OCI-LY1 (cell line): ENCODE data around the gene LRRFIP1.

ENCODE experiments used
- H2AFZ ChIP-seq: fragments of 200-600 bp; sonication (generic), shearing (Covaris generic); 2 replicates; pipeline ENCODE4 v1.6.0; 2014; ENCODE audit warnings: antibody characterized with exemption, mild to moderate bottlenecking, low read length
- H3F3A ChIP-seq: fragments of 200-600 bp; sonication (generic), shearing (Covaris generic); 2 replicates; pipeline ENCODE4 v1.6.0; 2014; ENCODE audit warnings: mild to moderate bottlenecking, antibody characterized with exemption, low read length, moderate library complexity; ENCODE audit not compliant: insufficient read depth
- H3K27ac ChIP-seq: fragments of 200-600 bp; sonication (generic); 2 replicates; pipeline ENCODE4 v1.5.1; 2014; ENCODE audit warnings: low read length, mixed run types, mild to moderate bottlenecking, low read depth; ENCODE audit not compliant: poor library complexity, severe bottlenecking
- H3K27me3 ChIP-seq: fragments of 200-600 bp; sonication (generic); 2 replicates; pipeline ENCODE4 v1.6.0; 2014; ENCODE audit warnings: antibody characterized with exemption, mild to moderate bottlenecking, low read length, moderate library complexity; ENCODE audit not compliant: insufficient read depth
- H3K36me3 ChIP-seq: fragments of 200-600 bp; sonication (generic); 2 replicates; pipeline ENCODE4 v1.6.1; 2014; ENCODE audit warnings: mild to moderate bottlenecking, antibody characterized with exemption, low read length, moderate library complexity, mixed read lengths; ENCODE audit not compliant: insufficient read depth
- H3K4me1 ChIP-seq: fragments of 200-600 bp; sonication (generic); 2 replicates; pipeline ENCODE4 v1.5.1; 2014; ENCODE audit warnings: mild to moderate bottlenecking, low read length, moderate library complexity; ENCODE audit not compliant: insufficient read depth, severe bottlenecking
- H3K4me2 ChIP-seq: fragments of 200-600 bp; sonication (generic), shearing (Covaris generic); 2 replicates; pipeline ENCODE4 v1.6.1; 2014; ENCODE audit warnings: low read length
- H3K4me3 ChIP-seq: fragments of 200-600 bp; sonication (generic); 2 replicates; pipeline ENCODE4 v1.5.1; 2014; ENCODE audit warnings: low read length, low read depth, mild to moderate bottlenecking, mixed read lengths; ENCODE audit not compliant: poor library complexity, severe bottlenecking
- H3K79me2 ChIP-seq: fragments of 200-600 bp; shearing (Covaris generic); 2 replicates; pipeline ENCODE4 v1.6.1; 2016; ENCODE audit warnings: mixed run types, low read length, mixed read lengths; ENCODE audit not compliant: insufficient read depth
- H3K9ac ChIP-seq: fragments of 200-600 bp; sonication (generic), shearing (Covaris generic); 2 replicates; pipeline ENCODE4 v1.6.1; 2014; ENCODE audit warnings: mild to moderate bottlenecking, low read length, mixed read lengths
- H3K9me2 ChIP-seq: fragments of 200-600 bp; sonication (generic), shearing (Covaris generic); 2 replicates; pipeline ENCODE4 v1.6.1; 2014; ENCODE audit warnings: low read depth, mild to moderate bottlenecking, low read length, mixed read lengths
- H3K9me3 ChIP-seq: fragments of 200-600 bp; shearing (Covaris generic); 2 replicates; pipeline ENCODE4 v1.6.1; 2014; ENCODE audit warnings: low read length, mixed read lengths
- H4K20me1 ChIP-seq: fragments of 200-600 bp; sonication (generic), shearing (Covaris generic); 2 replicates; pipeline ENCODE4 v1.6.0; 2016; ENCODE audit warnings: mild to moderate bottlenecking, low read length; ENCODE audit not compliant: insufficient read depth
- EZH2 ChIP-seq: fragments of 200-600 bp; sonication (generic), shearing (Covaris generic); IDR thresholded peaks from 2 replicates; pipeline ENCODE4 v1.8.0; 2017; ENCODE audit warnings: borderline replicate concordance, mixed run types, mild to moderate bottlenecking, antibody characterized with exemption, low read length, moderate library complexity, mixed read lengths
- TF ChIP-seq, protein P1 (sequence below): fragments of 200-600 bp; sonication (generic), shearing (Covaris generic); IDR thresholded peaks from 2 replicates; pipeline ENCODE4 v1.5.1; 2017; ENCODE audit warnings: mild to moderate bottlenecking, antibody characterized with exemption, low read length, moderate library complexity, mixed read lengths

Gene LRRFIP1

DNA sequence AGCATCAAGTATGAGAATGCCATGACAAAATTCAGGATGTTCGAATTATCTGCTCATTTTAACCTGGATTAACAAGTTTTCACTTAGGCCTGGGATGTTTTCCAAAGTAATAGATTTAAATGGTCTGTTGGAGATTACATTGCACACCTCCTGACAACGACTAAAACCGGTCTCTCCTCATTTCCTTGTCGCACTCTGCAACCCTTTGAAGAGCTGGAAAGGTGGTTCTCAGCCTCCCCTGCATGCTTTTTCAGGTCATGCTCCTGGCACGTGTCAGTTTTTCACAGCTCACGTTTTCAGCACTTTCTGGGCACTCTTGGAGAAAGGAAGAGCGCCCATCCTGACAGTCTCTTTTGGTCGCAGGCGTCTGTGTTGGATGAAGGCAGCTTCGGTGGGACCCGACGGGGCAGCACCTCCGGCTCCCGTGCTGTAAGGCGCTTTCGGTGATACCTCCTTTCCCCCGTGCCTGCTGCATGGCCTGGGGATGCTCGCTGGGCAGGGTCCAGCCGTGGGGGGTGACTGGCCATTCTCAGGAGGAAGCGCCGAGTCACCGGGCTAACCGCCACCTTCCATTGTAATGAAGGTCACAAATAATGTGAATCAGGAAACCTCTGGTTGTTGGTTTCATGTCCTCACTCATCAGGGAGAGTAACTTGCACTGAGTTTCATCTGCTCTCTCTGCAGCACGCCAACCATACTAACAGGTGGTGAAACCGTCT, 107.7 kb downstream of the LRRFIP1 start:
- Histone ChIP-seq H3K27ac (no peak overlapping the region), H3F3A (no peaks in the 10 kb centered on the region), H3K4me1 (no peaks in the 10 kb centered on the region), H3K4me2 (no peak overlapping the region), H2AFZ (no peak overlapping the region), H4K20me1 (no peaks in the 10 kb centered on the region), H3K27me3 (no peaks in the 10 kb centered on the region), H3K4me3 (no peak overlapping the region), H3K36me3 (peaks cover 10% of the 10 kb centered on the region; the same call in 1 of the 2 replicates), H3K9me3 (no peaks in the 10 kb centered on the region), H3K9ac (no peak overlapping the region), H3K79me2 (no peaks in the 10 kb centered on the region), H3K9me2 (no peaks in the 10 kb centered on the region)
- TF ChIP-seq EZH2, result no peak
- TF ChIP-seq, protein P1, sequence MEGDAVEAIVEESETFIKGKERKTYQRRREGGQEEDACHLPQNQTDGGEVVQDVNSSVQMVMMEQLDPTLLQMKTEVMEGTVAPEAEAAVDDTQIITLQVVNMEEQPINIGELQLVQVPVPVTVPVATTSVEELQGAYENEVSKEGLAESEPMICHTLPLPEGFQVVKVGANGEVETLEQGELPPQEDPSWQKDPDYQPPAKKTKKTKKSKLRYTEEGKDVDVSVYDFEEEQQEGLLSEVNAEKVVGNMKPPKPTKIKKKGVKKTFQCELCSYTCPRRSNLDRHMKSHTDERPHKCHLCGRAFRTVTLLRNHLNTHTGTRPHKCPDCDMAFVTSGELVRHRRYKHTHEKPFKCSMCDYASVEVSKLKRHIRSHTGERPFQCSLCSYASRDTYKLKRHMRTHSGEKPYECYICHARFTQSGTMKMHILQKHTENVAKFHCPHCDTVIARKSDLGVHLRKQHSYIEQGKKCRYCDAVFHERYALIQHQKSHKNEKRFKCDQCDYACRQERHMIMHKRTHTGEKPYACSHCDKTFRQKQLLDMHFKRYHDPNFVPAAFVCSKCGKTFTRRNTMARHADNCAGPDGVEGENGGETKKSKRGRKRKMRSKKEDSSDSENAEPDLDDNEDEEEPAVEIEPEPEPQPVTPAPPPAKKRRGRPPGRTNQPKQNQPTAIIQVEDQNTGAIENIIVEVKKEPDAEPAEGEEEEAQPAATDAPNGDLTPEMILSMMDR, result no peak

DNA sequence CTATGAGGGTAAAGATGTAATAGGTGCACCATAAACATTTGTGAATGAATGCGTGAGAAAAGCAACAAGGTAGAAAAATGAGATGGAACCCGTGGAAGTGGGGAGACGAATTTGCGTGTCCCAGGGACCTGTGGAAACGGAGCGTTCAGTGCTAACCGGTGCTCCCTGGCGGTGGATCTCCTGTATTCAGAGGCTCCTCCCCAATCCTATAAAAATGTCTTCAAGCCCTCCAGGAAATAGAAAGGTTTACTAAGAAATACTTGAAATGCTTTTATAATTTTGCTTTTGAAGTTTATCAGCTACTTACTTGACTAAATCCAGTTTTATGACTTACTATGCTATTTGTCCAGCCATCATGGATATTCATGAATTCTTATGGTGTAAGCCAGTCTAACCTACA, 108.4 kb downstream of the LRRFIP1 start:
- no peak overlapping the region for H3K27ac ChIP-seq
- no peak overlapping the region for H3K9ac ChIP-seq
- TF ChIP-seq, protein P1, result no peak
- no peak for TF ChIP-seq EZH2
- no peaks in the 10 kb centered on the region for H3K27me3 ChIP-seq
- no peak overlapping the region for H2AFZ ChIP-seq
- H3K9me3 ChIP-seq, result no peaks in the 10 kb centered on the region
- H3K4me1 ChIP-seq, result peaks cover under 1% of the 10 kb centered on the region
- no peaks in the 10 kb centered on the region for H3K9me2 ChIP-seq
- peaks cover 10% of the 10 kb centered on the region; the same call in 1 of the 2 replicates for H3K36me3 ChIP-seq
- H4K20me1 ChIP-seq, result no peaks in the 10 kb centered on the region
- no peaks in the 10 kb centered on the region for H3F3A ChIP-seq
- H3K79me2 ChIP-seq, result no peaks in the 10 kb centered on the region
- no peak overlapping the region for H3K4me3 ChIP-seq
- H3K4me2 ChIP-seq, result no peak overlapping the region

- Histone ChIP-seq H3K4me3 (no peak overlapping the region), H2AFZ (no peak overlapping the region), H4K20me1 (no peaks in the 10 kb centered on the region), H3K9me3 (no peaks in the 10 kb centered on the region), H3K27me3 (no peaks in the 10 kb centered on the region), H3F3A (no peaks in the 10 kb centered on the region), H3K9me2 (no peaks in the 10 kb centered on the region), H3K4me1 (peaks cover 4% of the 10 kb centered on the region), H3K36me3 (peaks cover 10% of the 10 kb centered on the region; the same call in 1 of the 2 replicates), H3K79me2 (no peaks in the 10 kb centered on the region), H3K27ac (no peak overlapping the region), H3K9ac (no peak overlapping the region), H3K4me2 (no peak overlapping the region)
- TF ChIP-seq, protein P1, result no peak
- no peak for TF ChIP-seq EZH2
These were observed 109.4 kb downstream of the LRRFIP1 start for GRCh38 chr2:237736783-237737182.
